ENCODE data around the gene KIRREL3. TPM values are rescaled to one million over a fixed set of nuclear protein-coding genes. Genes with fewer than 3 reads are reported as not detected.

Gene KIRREL3
- polyA plus RNA-seq, 1 donor (not counting 4 experiments of a cell fraction or from before 2014, with no cell fraction given), result 0.04 TPM

- Histone ChIP-seq H3K36me3 (ENCODE audit: control insufficient read depth in 2 of 2, extremely low read depth in 1 of 2, insufficient read depth in 2 of 2, low read length in 2 of 2) (no peaks in the 10 kb centered on the region), H3K9ac (ENCODE audit: control insufficient read depth, extremely low read depth, insufficient read depth, low read length) (no peak overlapping the region), H3K4me3 (ENCODE audit: control insufficient read depth in 2 of 3, extremely low read depth in 1 of 3, insufficient read depth in 2 of 3, low read depth in 1 of 3, low read length in 3 of 3) (no peak overlapping the region), H3K27ac (ENCODE audit: control insufficient read depth, insufficient read depth, low read length) (no peak overlapping the region), H3K27me3 (ENCODE audit: control insufficient read depth, extremely low read depth, insufficient read depth, low read length) (no peaks in the 10 kb centered on the region), H3K4me1 (ENCODE audit: control insufficient read depth, extremely low read depth, insufficient read depth, low read length) (no peaks in the 10 kb centered on the region), H2AFZ (ENCODE audit: control insufficient read depth, low read length) (no peak overlapping the region), H3K9me3 (ENCODE audit: control insufficient read depth, low read depth, low read length) (no peaks in the 10 kb centered on the region), H3K4me2 (ENCODE audit: control insufficient read depth, extremely low read depth, insufficient read depth, low read depth, low read length) (no peak overlapping the region), H3K9me1 (ENCODE audit: control insufficient read depth, extremely low read depth, insufficient read depth, low read length) (no peaks in the 10 kb centered on the region), H4K20me1 (ENCODE audit: control insufficient read depth, extremely low read depth, insufficient read depth, low read length) (no peaks in the 10 kb centered on the region), H3K79me2 (ENCODE audit: control insufficient read depth, insufficient read depth, low read length) (no peaks in the 10 kb centered on the region)
- FAIRE-seq (no peak), DNase-seq (ENCODE audit: low read depth, low spot score) (no peak)
- dilution Hi-C loops (cut with MboI; ENCODE audit: extremely low pct_ligation_motif_present, low sequenced_read_pairs), result no loop called here
- TF ChIP-seq EZH2 (IDR thresholded peaks at IDR 0.05; ENCODE audit: low read length) (no peak), CTCF (optimal IDR thresholded peaks at IDR 0.05 in 1 of 3, IDR thresholded peaks at IDR 0.05 in 1 of 3, conservative IDR thresholded peaks at IDR 0.05 in 1 of 3; ENCODE audit: extremely low read depth in 1 of 3, insufficient read depth in 2 of 3, low read length in 3 of 3) (no peak)
These were observed 296.5 kb downstream of the KIRREL3 start for GRCh38 chr11:126704096-126704495.

- Histone ChIP-seq H3K27ac (ENCODE audit: control insufficient read depth, insufficient read depth, low read length) (no peak overlapping the region), H3K9me3 (ENCODE audit: control insufficient read depth, low read depth, low read length) (no peaks in the 10 kb centered on the region), H2AFZ (ENCODE audit: control insufficient read depth, low read length) (no peak overlapping the region), H3K27me3 (ENCODE audit: control insufficient read depth, extremely low read depth, insufficient read depth, low read length) (no peaks in the 10 kb centered on the region), H3K9me1 (ENCODE audit: control insufficient read depth, extremely low read depth, insufficient read depth, low read length) (no peaks in the 10 kb centered on the region), H4K20me1 (ENCODE audit: control insufficient read depth, extremely low read depth, insufficient read depth, low read length) (no peaks in the 10 kb centered on the region), H3K79me2 (ENCODE audit: control insufficient read depth, insufficient read depth, low read length) (no peaks in the 10 kb centered on the region), H3K9ac (ENCODE audit: control insufficient read depth, extremely low read depth, insufficient read depth, low read length) (no peak overlapping the region), H3K4me3 (ENCODE audit: control insufficient read depth in 2 of 3, extremely low read depth in 1 of 3, insufficient read depth in 2 of 3, low read depth in 1 of 3, low read length in 3 of 3) (no peak overlapping the region), H3K4me2 (ENCODE audit: control insufficient read depth, extremely low read depth, insufficient read depth, low read depth, low read length) (no peak overlapping the region), H3K36me3 (ENCODE audit: control insufficient read depth in 2 of 2, extremely low read depth in 1 of 2, insufficient read depth in 2 of 2, low read length in 2 of 2) (no peaks in the 10 kb centered on the region), H3K4me1 (ENCODE audit: control insufficient read depth, extremely low read depth, insufficient read depth, low read length) (no peaks in the 10 kb centered on the region)
- TF ChIP-seq EZH2 (IDR thresholded peaks at IDR 0.05; ENCODE audit: low read length) (no peak), CTCF (optimal IDR thresholded peaks at IDR 0.05 in 1 of 3, IDR thresholded peaks at IDR 0.05 in 1 of 3, conservative IDR thresholded peaks at IDR 0.05 in 1 of 3; ENCODE audit: extremely low read depth in 1 of 3, insufficient read depth in 2 of 3, low read length in 3 of 3) (no peak)
- dilution Hi-C loops (cut with MboI; ENCODE audit: extremely low pct_ligation_motif_present, low sequenced_read_pairs), result no loop called here
- DNase-seq (ENCODE audit: low read depth, low spot score) (no peak), FAIRE-seq (no peak)
These were observed 296.9 kb downstream of the KIRREL3 start for GRCh38 chr11:126703662-126704061.
